GM23338 (cell line): ENCODE measurements around the gene PPP1R37. TPM values are rescaled to one million over a fixed set of nuclear protein-coding genes. Genes with fewer than 3 reads are reported as not detected.

Experiments
- ATAC-seq: fragments of 200-7000 bp; cut with Tn5 transposase; 3 replicates; pipeline ENCODE4 v1.9.1; 2020
- DNase-seq: peaks from one replicate; pipeline ENCODE4 v3.0.0-alpha.2; 2015; ENCODE audit warnings: low spot score
- H2AFZ ChIP-seq: fragments of 200-600 bp; sonication (generic); 2 replicates; pipeline ENCODE4 v1.8.0; 2016; ENCODE audit warnings: antibody characterized with exemption, mild to moderate bottlenecking, moderate library complexity
- H3F3A ChIP-seq: fragments of 200-600 bp; sonication (generic); replicated peaks from 2 replicates; pipeline ENCODE4 v1.8.0; 2017; ENCODE audit warnings: antibody characterized with exemption, mixed run types, low read depth
- H3K27ac ChIP-seq: fragments of 200-600 bp; sonication (generic); 2 replicates; pipeline ENCODE4 v1.6.1; 2016; ENCODE audit warnings: low read depth
- H3K27me3 ChIP-seq: fragments of 200-600 bp; sonication (generic); 2 replicates; pipeline ENCODE4 v1.8.0; 2016; ENCODE audit warnings: mild to moderate bottlenecking, mixed run types, moderate library complexity; ENCODE audit not compliant: insufficient read depth
- H3K36me3 ChIP-seq: fragments of 200-600 bp; sonication (generic); 2 replicates; pipeline ENCODE4 v1.8.0; 2016; ENCODE audit warnings: mild to moderate bottlenecking; ENCODE audit not compliant: insufficient read depth
- H3K4me1 ChIP-seq: fragments of 200-600 bp; sonication (generic); 2 replicates; pipeline ENCODE4 v1.8.0; 2016; ENCODE audit warnings: mild to moderate bottlenecking, moderate library complexity; ENCODE audit not compliant: insufficient read depth
- H3K4me2 ChIP-seq: fragments of 200-600 bp; sonication (generic); 2 replicates; pipeline ENCODE4 v1.7.1; 2017; ENCODE audit warnings: mixed run types
- H3K4me3 ChIP-seq: fragments of 200-600 bp; sonication (generic); 2 replicates; pipeline ENCODE4 v1.6.1; 2016; ENCODE audit warnings: mixed run types
- H3K79me2 ChIP-seq: fragments of 200-600 bp; sonication (generic); replicated peaks from 2 replicates; pipeline ENCODE4 v1.8.0; 2017; ENCODE audit warnings: mild to moderate bottlenecking; ENCODE audit not compliant: insufficient read depth
- H3K9me2 ChIP-seq: fragments of 200-600 bp; sonication (generic); 2 replicates; pipeline ENCODE4 v1.8.0; 2017; ENCODE audit not compliant: insufficient read depth
- H4K20me1 ChIP-seq: fragments of 200-600 bp; sonication (generic); replicated peaks from 2 replicates; pipeline ENCODE4 v1.8.0; 2017; ENCODE audit warnings: mild to moderate bottlenecking; ENCODE audit not compliant: insufficient read depth
- H3K27ac Mint-ChIP-seq: 2 replicates; pipeline ENCODE4 v1.8.0; 2020; ENCODE audit warnings: inconsistent platforms, mild to moderate bottlenecking, moderate library complexity, mixed read lengths
- H3K27me3 Mint-ChIP-seq: 3 replicates; pipeline ENCODE4 v1.8.0; 2022; ENCODE audit warnings: low read depth, mild to moderate bottlenecking, moderate library complexity, mixed read lengths, inconsistent platforms; ENCODE audit not compliant: insufficient read depth, poor library complexity
- H3K36me3 Mint-ChIP-seq: 3 replicates; pipeline ENCODE4 v1.8.0; 2021; ENCODE audit warnings: low read depth, mild to moderate bottlenecking, inconsistent platforms, moderate library complexity, mixed read lengths
- H3K4me1 Mint-ChIP-seq: 3 replicates; pipeline ENCODE4 v1.8.0; 2020; ENCODE audit warnings: mild to moderate bottlenecking, inconsistent platforms, mixed read lengths
- H3K4me3 Mint-ChIP-seq: 3 replicates; pipeline ENCODE4 v1.8.0; 2021; ENCODE audit warnings: moderate library complexity, mild to moderate bottlenecking, inconsistent platforms, mixed read lengths
- H3K9me3 Mint-ChIP-seq: 3 replicates; pipeline ENCODE4 v1.8.0; 2020; ENCODE audit warnings: moderate library complexity, mild to moderate bottlenecking, inconsistent platforms, mixed read lengths
- CREB1 ChIP-seq: fragments of 250-450 bp; sonication (Bioruptor Pico); IDR thresholded peaks from 2 replicates; pipeline ENCODE4 v1.5.0; 2020; ENCODE audit warnings: low read depth, mild to moderate bottlenecking, moderate library complexity
- EZH2 ChIP-seq: fragments of 200-600 bp; sonication (generic); IDR thresholded peaks from one replicate; pipeline ENCODE4 v1.8.0; 2017; ENCODE audit warnings: antibody characterized with exemption, mild to moderate bottlenecking, low read depth; ENCODE audit not compliant: unreplicated experiment
- EZH2phosphoT487 ChIP-seq: fragments of 200-600 bp; sonication (generic); IDR thresholded peaks from one replicate; pipeline ENCODE4 v1.8.1; 2018; ENCODE audit warnings: antibody characterized with exemption; ENCODE audit not compliant: unreplicated experiment
- JUNB ChIP-seq: IDR thresholded peaks from one replicate; pipeline ENCODE4 v1.6.1; 2016; ENCODE audit warnings: antibody characterized with exemption; ENCODE audit not compliant: unreplicated experiment
- NANOG ChIP-seq: IDR thresholded peaks from 2 replicates; pipeline ENCODE4 v1.6.1; 2016; ENCODE audit warnings: antibody characterized with exemption, borderline replicate concordance
- POLR2AphosphoS5 ChIP-seq: IDR thresholded peaks from 2 replicates; pipeline ENCODE4 v1.6.1; 2016; ENCODE audit warnings: antibody characterized with exemption, low read depth
- STAT1 ChIP-seq: IDR thresholded peaks from one replicate; pipeline ENCODE4 v1.6.1; 2016; ENCODE audit warnings: antibody characterized with exemption; ENCODE audit not compliant: unreplicated experiment
- ZNF114 ChIP-seq: fragments of 250-450 bp; sonication (Bioruptor Pico); IDR thresholded peaks from 2 replicates; pipeline ENCODE4 v1.5.0; 2020; ENCODE audit warnings: mild to moderate bottlenecking, moderate library complexity
- ZNF331 ChIP-seq: fragments of 250-450 bp; sonication (Bioruptor Pico); IDR thresholded peaks from 2 replicates; pipeline ENCODE4 v1.5.0; 2020; ENCODE audit warnings: low read depth, mild to moderate bottlenecking, moderate library complexity
- polyA plus RNA-seq: library from polyadenylated mRNA; unstranded; fragments of >200 nt; fragmentation: Nextera tagmentation; extraction: Ambion mirVana; gene quantifications from 2 replicates; pipeline ENCODE4 v1.2.1, GENCODE V29; 2016
- total RNA-seq: library from RNA; depleted of rRNA; stranded (reverse); fragments of >200 nt; shearing (Covaris generic); gene quantifications from 2 replicates; pipeline ENCODE4 v1.2.3, GENCODE V29; 2014
- TF ChIP-seq, protein P1 (sequence below): IDR thresholded peaks from 2 replicates; pipeline ENCODE4 v1.6.1; 2016; ENCODE audit warnings: antibody characterized with exemption
- TF ChIP-seq, protein P2 (sequence below): IDR thresholded peaks from one replicate; pipeline ENCODE4 v1.6.1; 2018; ENCODE audit warnings: antibody characterized with exemption; ENCODE audit not compliant: unreplicated experiment
- TF ChIP-seq, protein P3 (sequence below): fragments of 250-450 bp; sonication (Bioruptor Pico); IDR thresholded peaks from 2 replicates; pipeline ENCODE4 v1.5.0; 2020; ENCODE audit warnings: mild to moderate bottlenecking, moderate library complexity
- TF ChIP-seq, protein P4 (sequence below), 2 experiments: fragments of 200-600 bp in 1 of 2; sonication (generic) in 1 of 2; conservative IDR thresholded peaks; 2 replicates each; pipeline versions ENCODE4 v1.5.1 to v1.6.1; 2016 to 2017; ENCODE audit warnings: antibody characterized with exemption in 2 of 2, low read depth in 2 of 2, mild to moderate bottlenecking in 2 of 2, moderate library complexity in 1 of 2

PPP1R37 gene
- total and polyA plus RNA-seq, 2 experiments from 2014 or later = 6.9 to 47.2 TPM

DNA sequence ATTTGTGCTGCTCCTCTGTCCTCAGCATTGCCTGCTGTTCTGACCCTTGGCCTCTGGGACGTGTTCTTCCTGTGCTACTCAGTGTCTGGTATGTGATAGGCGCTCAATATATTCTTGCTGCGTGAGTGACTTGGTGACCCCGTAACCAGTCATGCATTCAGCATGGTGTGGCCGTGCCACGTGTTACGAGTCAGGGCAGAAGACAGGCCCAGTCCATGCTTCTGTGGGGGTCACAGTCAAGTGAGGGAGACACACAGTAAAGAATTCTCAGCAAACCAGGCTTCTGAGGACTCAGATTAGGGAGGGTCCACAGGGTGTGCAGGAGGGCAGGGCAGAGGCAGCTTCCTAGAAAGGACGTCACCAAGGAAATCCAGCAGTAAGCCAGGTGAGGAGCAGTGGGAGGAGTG is 7.9 kb downstream of the PPP1R37 start:
- Mint-ChIP-seq H3K36me3 (peaks cover 4% of the 10 kb centered on the region; the same call in 2 of the 3 replicates), H3K27me3 (peaks cover 11% of the 10 kb centered on the region), H3K4me3 (no peak overlapping the region), H3K4me1 (peaks cover 79% of the 10 kb centered on the region), H3K27ac (peak overlapping the region; percentile 53; the same call in 1 of the 2 replicates), H3K9me3 (no peaks in the 10 kb centered on the region)
- Histone ChIP-seq H3K4me1 (peaks cover 17% of the 10 kb centered on the region; the same call in 1 of the 2 replicates), H3K36me3 (no peaks in the 10 kb centered on the region), H2AFZ (no peak overlapping the region), H3F3A (no peaks in the 10 kb centered on the region), H3K27me3 (no peaks in the 10 kb centered on the region), H3K79me2 (peaks cover 96% of the 10 kb centered on the region), H4K20me1 (peaks cover 62% of the 10 kb centered on the region), H3K4me3 (no peak overlapping the region), H3K27ac (no peak overlapping the region), H3K4me2 (no peak overlapping the region), H3K9me2 (no peaks in the 10 kb centered on the region)
- no peak for DNase-seq
- no peak for TF ChIP-seq EZH2
- no peak for TF ChIP-seq STAT1
- TF ChIP-seq, protein P1, sequence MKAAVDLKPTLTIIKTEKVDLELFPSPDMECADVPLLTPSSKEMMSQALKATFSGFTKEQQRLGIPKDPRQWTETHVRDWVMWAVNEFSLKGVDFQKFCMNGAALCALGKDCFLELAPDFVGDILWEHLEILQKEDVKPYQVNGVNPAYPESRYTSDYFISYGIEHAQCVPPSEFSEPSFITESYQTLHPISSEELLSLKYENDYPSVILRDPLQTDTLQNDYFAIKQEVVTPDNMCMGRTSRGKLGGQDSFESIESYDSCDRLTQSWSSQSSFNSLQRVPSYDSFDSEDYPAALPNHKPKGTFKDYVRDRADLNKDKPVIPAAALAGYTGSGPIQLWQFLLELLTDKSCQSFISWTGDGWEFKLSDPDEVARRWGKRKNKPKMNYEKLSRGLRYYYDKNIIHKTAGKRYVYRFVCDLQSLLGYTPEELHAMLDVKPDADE = no peak
- TF ChIP-seq, protein P2, sequence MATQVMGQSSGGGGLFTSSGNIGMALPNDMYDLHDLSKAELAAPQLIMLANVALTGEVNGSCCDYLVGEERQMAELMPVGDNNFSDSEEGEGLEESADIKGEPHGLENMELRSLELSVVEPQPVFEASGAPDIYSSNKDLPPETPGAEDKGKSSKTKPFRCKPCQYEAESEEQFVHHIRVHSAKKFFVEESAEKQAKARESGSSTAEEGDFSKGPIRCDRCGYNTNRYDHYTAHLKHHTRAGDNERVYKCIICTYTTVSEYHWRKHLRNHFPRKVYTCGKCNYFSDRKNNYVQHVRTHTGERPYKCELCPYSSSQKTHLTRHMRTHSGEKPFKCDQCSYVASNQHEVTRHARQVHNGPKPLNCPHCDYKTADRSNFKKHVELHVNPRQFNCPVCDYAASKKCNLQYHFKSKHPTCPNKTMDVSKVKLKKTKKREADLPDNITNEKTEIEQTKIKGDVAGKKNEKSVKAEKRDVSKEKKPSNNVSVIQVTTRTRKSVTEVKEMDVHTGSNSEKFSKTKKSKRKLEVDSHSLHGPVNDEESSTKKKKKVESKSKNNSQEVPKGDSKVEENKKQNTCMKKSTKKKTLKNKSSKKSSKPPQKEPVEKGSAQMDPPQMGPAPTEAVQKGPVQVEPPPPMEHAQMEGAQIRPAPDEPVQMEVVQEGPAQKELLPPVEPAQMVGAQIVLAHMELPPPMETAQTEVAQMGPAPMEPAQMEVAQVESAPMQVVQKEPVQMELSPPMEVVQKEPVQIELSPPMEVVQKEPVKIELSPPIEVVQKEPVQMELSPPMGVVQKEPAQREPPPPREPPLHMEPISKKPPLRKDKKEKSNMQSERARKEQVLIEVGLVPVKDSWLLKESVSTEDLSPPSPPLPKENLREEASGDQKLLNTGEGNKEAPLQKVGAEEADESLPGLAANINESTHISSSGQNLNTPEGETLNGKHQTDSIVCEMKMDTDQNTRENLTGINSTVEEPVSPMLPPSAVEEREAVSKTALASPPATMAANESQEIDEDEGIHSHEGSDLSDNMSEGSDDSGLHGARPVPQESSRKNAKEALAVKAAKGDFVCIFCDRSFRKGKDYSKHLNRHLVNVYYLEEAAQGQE = no peak
- TF ChIP-seq NANOG = no peak
- no peak for TF ChIP-seq JUNB
- TF ChIP-seq POLR2AphosphoS5 = no peak
- no peak for TF ChIP-seq ZNF114 (CRISPR knock-in tag)
- TF ChIP-seq, protein P3, sequence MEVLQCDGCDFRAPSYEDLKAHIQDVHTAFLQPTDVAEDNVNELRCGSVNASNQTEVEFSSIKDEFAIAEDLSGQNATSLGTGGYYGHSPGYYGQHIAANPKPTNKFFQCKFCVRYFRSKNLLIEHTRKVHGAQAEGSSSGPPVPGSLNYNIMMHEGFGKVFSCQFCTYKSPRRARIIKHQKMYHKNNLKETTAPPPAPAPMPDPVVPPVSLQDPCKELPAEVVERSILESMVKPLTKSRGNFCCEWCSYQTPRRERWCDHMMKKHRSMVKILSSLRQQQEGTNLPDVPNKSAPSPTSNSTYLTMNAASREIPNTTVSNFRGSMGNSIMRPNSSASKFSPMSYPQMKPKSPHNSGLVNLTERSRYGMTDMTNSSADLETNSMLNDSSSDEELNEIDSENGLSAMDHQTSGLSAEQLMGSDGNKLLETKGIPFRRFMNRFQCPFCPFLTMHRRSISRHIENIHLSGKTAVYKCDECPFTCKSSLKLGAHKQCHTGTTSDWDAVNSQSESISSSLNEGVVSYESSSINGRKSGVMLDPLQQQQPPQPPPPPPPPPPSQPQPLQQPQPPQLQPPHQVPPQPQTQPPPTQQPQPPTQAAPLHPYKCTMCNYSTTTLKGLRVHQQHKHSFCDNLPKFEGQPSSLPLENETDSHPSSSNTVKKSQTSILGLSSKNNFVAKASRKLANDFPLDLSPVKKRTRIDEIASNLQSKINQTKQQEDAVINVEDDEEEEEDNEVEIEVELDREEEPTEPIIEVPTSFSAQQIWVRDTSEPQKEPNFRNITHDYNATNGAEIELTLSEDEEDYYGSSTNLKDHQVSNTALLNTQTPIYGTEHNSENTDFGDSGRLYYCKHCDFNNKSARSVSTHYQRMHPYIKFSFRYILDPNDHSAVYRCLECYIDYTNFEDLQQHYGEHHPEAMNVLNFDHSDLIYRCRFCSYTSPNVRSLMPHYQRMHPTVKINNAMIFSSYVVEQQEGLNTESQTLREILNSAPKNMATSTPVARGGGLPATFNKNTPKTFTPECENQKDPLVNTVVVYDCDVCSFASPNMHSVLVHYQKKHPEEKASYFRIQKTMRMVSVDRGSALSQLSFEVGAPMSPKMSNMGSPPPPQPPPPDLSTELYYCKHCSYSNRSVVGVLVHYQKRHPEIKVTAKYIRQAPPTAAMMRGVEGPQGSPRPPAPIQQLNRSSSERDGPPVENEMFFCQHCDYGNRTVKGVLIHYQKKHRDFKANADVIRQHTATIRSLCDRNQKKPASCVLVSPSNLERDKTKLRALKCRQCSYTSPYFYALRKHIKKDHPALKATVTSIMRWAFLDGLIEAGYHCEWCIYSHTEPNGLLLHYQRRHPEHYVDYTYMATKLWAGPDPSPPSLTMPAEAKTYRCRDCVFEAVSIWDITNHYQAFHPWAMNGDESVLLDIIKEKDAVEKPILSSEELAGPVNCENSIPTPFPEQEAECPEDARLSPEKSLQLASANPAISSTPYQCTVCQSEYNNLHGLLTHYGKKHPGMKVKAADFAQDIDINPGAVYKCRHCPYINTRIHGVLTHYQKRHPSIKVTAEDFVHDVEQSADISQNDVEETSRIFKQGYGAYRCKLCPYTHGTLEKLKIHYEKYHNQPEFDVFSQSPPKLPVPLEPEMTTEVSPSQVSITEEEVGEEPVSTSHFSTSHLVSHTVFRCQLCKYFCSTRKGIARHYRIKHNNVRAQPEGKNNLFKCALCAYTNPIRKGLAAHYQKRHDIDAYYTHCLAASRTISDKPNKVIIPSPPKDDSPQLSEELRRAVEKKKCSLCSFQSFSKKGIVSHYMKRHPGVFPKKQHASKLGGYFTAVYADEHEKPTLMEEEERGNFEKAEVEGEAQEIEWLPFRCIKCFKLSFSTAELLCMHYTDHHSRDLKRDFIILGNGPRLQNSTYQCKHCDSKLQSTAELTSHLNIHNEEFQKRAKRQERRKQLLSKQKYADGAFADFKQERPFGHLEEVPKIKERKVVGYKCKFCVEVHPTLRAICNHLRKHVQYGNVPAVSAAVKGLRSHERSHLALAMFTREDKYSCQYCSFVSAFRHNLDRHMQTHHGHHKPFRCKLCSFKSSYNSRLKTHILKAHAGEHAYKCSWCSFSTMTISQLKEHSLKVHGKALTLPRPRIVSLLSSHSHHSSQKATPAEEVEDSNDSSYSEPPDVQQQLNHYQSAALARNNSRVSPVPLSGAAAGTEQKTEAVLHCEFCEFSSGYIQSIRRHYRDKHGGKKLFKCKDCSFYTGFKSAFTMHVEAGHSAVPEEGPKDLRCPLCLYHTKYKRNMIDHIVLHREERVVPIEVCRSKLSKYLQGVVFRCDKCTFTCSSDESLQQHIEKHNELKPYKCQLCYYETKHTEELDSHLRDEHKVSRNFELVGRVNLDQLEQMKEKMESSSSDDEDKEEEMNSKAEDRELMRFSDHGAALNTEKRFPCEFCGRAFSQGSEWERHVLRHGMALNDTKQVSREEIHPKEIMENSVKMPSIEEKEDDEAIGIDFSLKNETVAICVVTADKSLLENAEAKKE (CRISPR knock-in tag) = no peak
- TF ChIP-seq ZNF331 (CRISPR knock-in tag) = no peak
- TF ChIP-seq CREB1 (CRISPR knock-in tag) = no peak
- no peak for TF ChIP-seq EZH2phosphoT487
- TF ChIP-seq, protein P4, sequence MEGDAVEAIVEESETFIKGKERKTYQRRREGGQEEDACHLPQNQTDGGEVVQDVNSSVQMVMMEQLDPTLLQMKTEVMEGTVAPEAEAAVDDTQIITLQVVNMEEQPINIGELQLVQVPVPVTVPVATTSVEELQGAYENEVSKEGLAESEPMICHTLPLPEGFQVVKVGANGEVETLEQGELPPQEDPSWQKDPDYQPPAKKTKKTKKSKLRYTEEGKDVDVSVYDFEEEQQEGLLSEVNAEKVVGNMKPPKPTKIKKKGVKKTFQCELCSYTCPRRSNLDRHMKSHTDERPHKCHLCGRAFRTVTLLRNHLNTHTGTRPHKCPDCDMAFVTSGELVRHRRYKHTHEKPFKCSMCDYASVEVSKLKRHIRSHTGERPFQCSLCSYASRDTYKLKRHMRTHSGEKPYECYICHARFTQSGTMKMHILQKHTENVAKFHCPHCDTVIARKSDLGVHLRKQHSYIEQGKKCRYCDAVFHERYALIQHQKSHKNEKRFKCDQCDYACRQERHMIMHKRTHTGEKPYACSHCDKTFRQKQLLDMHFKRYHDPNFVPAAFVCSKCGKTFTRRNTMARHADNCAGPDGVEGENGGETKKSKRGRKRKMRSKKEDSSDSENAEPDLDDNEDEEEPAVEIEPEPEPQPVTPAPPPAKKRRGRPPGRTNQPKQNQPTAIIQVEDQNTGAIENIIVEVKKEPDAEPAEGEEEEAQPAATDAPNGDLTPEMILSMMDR (conservative IDR thresholded peaks at IDR 0.05; ENCODE audit: low read depth in 2 of 2) = no peak
- ATAC-seq = no peak
